Measurements from ENCODE around the gene AFAP1.

Gene AFAP1

DNA sequence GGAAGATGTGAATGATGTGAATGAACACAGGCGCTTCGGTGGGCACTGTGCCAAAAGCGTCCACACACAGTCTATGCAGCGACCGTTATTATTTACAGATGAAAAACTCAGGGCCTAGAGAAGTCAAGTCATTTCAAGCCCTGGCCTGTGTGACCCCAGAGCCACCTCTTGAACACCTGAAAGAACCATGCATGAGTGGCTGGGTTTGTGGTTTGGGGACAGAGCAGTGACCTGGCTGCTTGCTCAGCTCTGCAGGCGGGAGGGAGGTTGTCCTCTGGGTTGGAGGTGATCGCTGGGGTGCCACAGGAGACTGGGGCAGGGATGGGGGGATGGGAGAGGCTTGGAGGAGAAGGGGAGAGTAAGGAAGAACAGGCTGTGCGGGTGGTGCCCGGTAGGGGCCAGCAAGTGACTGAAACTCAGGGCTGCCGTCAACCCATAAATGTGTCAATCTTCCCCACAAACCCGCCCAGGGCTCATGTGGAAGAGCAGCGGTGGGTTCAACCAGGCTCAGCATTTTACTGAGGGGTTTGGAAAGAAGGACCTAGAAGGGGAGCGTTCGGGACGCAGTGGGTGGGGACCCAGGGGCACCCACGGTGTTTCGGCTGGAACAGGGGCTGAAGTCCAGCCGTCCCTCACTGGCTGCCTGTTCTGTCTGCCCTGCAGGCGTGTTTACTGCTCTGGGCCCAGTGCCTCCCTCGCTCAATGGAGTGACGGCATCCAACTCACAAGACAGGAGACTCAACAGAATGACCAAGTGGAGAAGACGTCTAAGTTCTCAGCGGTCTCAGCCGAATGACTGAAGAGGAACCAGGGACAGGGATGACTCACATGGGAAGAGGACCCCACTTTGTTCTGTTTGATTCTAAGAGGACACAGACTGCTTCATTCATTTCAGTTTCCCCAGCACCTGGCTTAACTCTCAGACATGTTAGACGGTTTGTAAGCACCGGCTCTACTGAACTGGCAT is 167.8 kb downstream of the AFAP1 start:
- peaks cover 80% of the 10 kb centered on the region for H3K36me3 ChIP-seq
- H3K4me3 ChIP-seq (ENCODE audit: low read depth in 1 of 2, low read length in 1 of 2) = no peak overlapping the region
- H3K9me3 ChIP-seq = no peaks in the 10 kb centered on the region
- no peaks in the 10 kb centered on the region for H3K4me1 ChIP-seq (ENCODE audit: control insufficient read depth in 1 of 2, insufficient read depth in 1 of 2, low read depth in 1 of 2, low read length in 1 of 2)
- TF ChIP-seq CTCF (IDR thresholded peaks at IDR 0.05) = no peak
- no peak overlapping the region for H3K27ac ChIP-seq
- no peaks in the 10 kb centered on the region for H3K27me3 ChIP-seq

DNA sequence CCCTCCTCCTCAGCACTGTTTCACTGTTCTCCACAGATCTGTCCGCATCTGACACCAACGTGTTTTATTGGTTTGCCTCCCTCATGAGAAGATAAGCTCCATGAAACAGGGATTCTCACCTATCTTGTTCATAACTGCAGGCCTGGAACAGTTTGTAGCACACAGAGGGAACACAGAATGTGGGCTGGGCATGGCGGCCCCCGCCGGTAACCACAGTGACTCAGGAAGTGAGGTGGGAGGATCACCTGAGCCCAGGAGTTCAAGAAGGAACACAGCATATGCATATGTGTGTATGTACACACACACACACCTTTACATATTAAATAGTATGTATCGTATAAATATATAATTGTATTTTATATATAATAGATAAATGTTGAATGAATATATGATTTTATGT is 168.6 kb downstream of the AFAP1 start:
- peaks cover 88% of the 10 kb centered on the region for H3K36me3 ChIP-seq
- H3K4me3 ChIP-seq (ENCODE audit: low read depth in 1 of 2, low read length in 1 of 2) = no peak overlapping the region
- no peak for TF ChIP-seq CTCF (IDR thresholded peaks at IDR 0.05)
- no peaks in the 10 kb centered on the region for H3K27me3 ChIP-seq
- no peaks in the 10 kb centered on the region for H3K9me3 ChIP-seq
- no peak overlapping the region for H3K27ac ChIP-seq
- no peaks in the 10 kb centered on the region for H3K4me1 ChIP-seq (ENCODE audit: control insufficient read depth in 1 of 2, insufficient read depth in 1 of 2, low read depth in 1 of 2, low read length in 1 of 2)

- Histone ChIP-seq H3K4me1 (ENCODE audit: control insufficient read depth in 1 of 2, insufficient read depth in 1 of 2, low read depth in 1 of 2, low read length in 1 of 2) (no peaks in the 10 kb centered on the region), H3K9me3 (no peaks in the 10 kb centered on the region), H3K27me3 (no peaks in the 10 kb centered on the region), H3K4me3 (ENCODE audit: low read depth in 1 of 2, low read length in 1 of 2) (no peak overlapping the region), H3K27ac (no peak overlapping the region), H3K36me3 (peaks cover 89% of the 10 kb centered on the region)
- TF ChIP-seq CTCF (IDR thresholded peaks at IDR 0.05) = no peak
Observed at GRCh38 chr4:7770224-7771050, 169.2 kb downstream of the AFAP1 start.

DNA sequence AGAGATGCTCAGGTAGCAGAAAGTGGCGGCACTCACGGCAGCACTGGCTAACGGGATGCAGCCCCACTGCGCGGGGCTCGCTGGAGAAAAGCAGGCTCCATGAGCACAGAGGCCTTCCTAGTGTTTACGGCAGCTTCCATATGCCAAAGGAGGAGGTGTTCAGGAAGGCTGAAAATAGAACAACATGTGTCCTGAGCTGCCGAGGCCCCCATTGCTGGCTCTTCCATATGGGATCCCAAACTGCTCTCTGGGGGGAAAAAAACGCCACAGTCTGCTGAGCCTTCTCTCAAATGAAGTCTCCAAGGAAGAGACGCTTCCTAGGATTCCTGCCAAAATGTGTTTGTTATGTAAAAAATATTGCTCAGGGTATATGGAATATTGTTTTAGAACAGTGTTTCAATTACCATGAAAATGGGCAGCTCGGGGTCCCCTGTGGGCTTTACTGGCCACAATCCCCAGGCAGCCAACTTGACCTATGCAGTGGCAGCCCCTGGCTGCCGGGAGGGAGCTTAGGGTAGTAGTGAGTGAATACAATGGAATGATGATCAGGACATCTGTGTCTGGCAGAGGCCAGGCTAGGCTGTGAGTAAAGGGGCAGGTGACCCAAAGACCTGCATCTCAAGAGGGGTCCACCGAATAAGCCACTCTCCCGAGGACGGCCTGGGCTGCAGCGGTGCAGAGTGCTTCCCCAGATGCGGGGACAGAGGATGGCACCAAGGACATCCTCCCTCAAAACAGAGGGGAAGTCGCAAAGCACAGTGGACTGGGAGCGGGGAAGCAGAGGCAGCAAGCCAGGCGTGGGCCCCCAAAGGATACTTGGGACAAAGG is 170.1 kb downstream of the AFAP1 start:
- no peak overlapping the region for H3K27ac ChIP-seq
- H3K36me3 ChIP-seq = peaks cover 90% of the 10 kb centered on the region
- no peaks in the 10 kb centered on the region for H3K9me3 ChIP-seq
- H3K4me1 ChIP-seq (ENCODE audit: control insufficient read depth in 1 of 2, insufficient read depth in 1 of 2, low read depth in 1 of 2, low read length in 1 of 2) = no peaks in the 10 kb centered on the region
- H3K27me3 ChIP-seq = no peaks in the 10 kb centered on the region
- no peak for TF ChIP-seq CTCF (IDR thresholded peaks at IDR 0.05)
- no peak overlapping the region for H3K4me3 ChIP-seq (ENCODE audit: low read depth in 1 of 2, low read length in 1 of 2)

DNA sequence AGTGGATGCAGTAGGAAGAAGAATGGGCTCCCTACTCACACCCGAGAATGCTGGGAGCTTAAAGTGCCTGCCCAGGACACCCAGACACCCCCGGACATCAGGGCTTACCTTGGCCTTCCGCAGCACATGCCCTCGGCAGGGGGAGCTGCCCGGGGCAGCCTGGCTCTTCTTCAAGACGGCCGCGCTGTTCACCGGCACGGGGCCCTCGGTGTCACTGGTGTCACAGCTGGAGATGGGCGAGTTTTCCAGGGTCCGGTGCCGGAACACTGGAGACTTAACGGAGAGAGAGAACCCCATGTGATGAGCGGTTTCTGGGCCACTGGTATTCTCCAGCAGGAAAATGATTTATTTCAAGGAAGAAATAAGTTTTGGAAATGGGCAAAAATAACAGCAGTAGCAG is 170.9 kb downstream of the AFAP1 start:
- no peak overlapping the region for H3K27ac ChIP-seq

More for the DNA sequence above, 170.9 kb downstream of the AFAP1 start:
- H3K4me1 ChIP-seq (ENCODE audit: control insufficient read depth in 1 of 2, insufficient read depth in 1 of 2, low read depth in 1 of 2, low read length in 1 of 2) = no peaks in the 10 kb centered on the region
- H3K36me3 ChIP-seq = peaks cover 83% of the 10 kb centered on the region
- H3K9me3 ChIP-seq = no peaks in the 10 kb centered on the region
- TF ChIP-seq CTCF (IDR thresholded peaks at IDR 0.05) = no peak
- no peak overlapping the region for H3K4me3 ChIP-seq (ENCODE audit: low read depth in 1 of 2, low read length in 1 of 2)
- no peaks in the 10 kb centered on the region for H3K27me3 ChIP-seq
